Lower leg skin (tissue), 4 donors: ENCODE data around the gene HNRNPL. TPM values are rescaled to one million over a fixed set of nuclear protein-coding genes. Genes with fewer than 3 reads are reported as not detected.

Experiments
- DNase-seq, 2 donors: peaks; one replicate each; pipeline ENCODE4 v3.0.0-alpha.2; 2019; ENCODE audit warnings: low spot score in 2 of 2
- H3K4me3 ChIP-seq: fragments of 200-600 bp; sonication (generic); 2 replicates; pipeline ENCODE4 v1.5.1; 2017; ENCODE audit warnings: mild to moderate bottlenecking, low read depth; ENCODE audit not compliant: poor library complexity, severe bottlenecking
- POLR2A ChIP-seq, 2 donors: fragments of 450-650 bp; IDR thresholded peaks; one replicate each; pipeline ENCODE4 v1.6.1; 2016 to 2017; ENCODE audit warnings: antibody characterized with exemption in 2 of 2, mild to moderate bottlenecking in 1 of 2, moderate library complexity in 1 of 2
- WGBS, 2 donors: methylation state at CpG; one replicate each; pipeline ENCODE4 v1.1.5; 2018; 5-methylcytosine and 5-hydroxymethylcytosine counted together
- intact Hi-C: fragments of 100-400 bp; cut with DNase I; formaldehyde crosslinking; loops from one replicate; pipeline ENCODE4 v1.15.0; 2023; ENCODE audit warnings: low total_unique reads
- total RNA-seq, 4 donors: library from RNA; depleted of rRNA; stranded (reverse); fragments of >200 nt; gene quantifications; one replicate each; pipeline ENCODE4 v1.1.0, GENCODE V29; 2016
- TF ChIP-seq, protein P1 (sequence below), 3 donors: fragments of 450-650 bp; IDR thresholded peaks; one replicate each; pipeline ENCODE4 v1.5.1; 2016; ENCODE audit warnings: antibody characterized with exemption in 3 of 3, mild to moderate bottlenecking in 3 of 3, moderate library complexity in 2 of 3

HNRNPL gene
- total RNA-seq, 4 donors from 2014 or later, result 147 to 203 (median 177) TPM

DNA sequence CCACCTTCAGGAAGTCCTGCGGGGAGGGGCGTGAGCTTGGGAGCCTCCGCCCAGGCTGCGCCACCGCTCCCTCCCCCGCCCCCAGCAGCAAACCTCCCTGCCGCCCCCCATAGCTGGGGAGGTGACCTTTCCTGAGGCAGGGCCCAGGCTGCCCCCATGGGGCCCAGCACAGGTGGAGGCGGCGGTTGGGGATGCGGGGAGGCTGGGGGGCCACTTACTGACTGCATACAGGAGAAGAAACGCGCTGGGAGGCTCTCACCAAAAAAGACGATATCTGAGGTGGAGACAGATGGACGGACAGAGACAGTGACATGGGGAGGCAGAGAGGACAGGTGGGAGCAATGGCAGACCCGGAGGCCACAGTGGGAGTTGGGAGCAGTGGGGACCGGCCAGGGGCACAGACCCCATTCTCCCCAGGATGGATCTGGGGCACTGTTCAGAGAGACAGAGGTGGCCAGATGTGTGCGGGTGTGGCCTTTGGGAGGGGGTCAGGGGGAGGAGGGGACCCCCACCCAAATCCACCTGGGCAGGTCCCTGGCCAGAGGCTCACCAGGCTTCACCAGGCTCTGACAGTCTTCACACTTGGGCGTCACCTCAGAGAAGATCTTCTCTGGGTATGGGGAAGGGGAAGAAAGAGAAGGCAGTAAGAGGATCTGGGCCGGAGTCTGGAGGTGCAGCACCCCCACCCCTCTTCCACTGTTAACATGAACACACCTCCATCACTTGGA, 31.3 kb upstream of the HNRNPL start:
- intact Hi-C loops, result no loop called here
- H3K4me3 ChIP-seq, result no peak overlapping the region
- WGBS, 2 donors, result 94 to 95% methylated on average over 15 to 19 of the region's 19 CpGs
- no peak for DNase-seq
- TF ChIP-seq, protein P1, sequence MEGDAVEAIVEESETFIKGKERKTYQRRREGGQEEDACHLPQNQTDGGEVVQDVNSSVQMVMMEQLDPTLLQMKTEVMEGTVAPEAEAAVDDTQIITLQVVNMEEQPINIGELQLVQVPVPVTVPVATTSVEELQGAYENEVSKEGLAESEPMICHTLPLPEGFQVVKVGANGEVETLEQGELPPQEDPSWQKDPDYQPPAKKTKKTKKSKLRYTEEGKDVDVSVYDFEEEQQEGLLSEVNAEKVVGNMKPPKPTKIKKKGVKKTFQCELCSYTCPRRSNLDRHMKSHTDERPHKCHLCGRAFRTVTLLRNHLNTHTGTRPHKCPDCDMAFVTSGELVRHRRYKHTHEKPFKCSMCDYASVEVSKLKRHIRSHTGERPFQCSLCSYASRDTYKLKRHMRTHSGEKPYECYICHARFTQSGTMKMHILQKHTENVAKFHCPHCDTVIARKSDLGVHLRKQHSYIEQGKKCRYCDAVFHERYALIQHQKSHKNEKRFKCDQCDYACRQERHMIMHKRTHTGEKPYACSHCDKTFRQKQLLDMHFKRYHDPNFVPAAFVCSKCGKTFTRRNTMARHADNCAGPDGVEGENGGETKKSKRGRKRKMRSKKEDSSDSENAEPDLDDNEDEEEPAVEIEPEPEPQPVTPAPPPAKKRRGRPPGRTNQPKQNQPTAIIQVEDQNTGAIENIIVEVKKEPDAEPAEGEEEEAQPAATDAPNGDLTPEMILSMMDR (IDR thresholded peaks at IDR 0.05), result no peak
- no peak for TF ChIP-seq POLR2A (IDR thresholded peaks at IDR 0.05)

DNA sequence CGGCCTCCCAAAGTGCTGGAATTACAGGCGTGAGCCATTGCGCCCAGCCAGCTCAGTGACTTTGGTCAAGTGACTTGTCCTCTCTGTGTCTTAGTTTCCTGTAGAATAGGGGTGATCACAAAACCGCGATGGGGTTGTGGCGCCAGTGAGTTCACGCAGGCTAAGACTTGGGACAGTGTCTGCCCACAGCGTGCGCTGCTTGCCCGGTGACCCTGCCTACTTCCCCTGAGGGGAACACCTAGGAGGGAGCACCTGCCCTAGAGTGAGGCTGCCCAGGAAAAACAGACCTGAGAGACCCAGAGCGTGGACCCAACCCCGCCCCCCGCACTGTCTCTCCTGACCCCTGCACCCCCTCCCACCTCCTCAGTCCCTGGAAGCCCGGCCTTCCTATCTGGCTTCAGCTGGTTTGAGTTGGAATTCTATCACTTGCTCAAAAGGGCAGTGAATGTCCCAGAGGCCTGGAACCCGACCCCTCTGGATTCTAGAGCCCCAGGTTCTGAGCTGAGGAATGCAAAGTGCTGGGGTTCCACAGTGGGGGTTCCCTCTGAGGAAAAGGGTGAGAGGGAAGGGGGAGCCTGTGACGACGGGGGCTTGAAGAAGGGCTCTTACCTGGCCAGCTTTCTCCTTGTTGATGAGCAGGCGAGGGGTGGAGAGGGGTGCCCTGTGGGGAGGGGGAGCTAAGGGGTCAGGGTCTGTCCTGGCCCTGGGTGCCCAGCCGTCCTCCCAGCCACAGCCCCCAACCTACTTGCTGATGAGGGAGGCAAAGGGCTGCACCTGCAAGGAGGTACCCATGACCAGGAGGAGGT, 30.5 kb upstream of the HNRNPL start:
- intact Hi-C loops, result no loop called here
- no peak for DNase-seq
- H3K4me3 ChIP-seq, result no peak overlapping the region
- 93 to 95% methylated on average over 19 of the region's 19 CpGs for WGBS, 2 donors
- TF ChIP-seq POLR2A (IDR thresholded peaks at IDR 0.05), result no peak
- TF ChIP-seq, protein P1 (IDR thresholded peaks at IDR 0.05), result no peak

DNA sequence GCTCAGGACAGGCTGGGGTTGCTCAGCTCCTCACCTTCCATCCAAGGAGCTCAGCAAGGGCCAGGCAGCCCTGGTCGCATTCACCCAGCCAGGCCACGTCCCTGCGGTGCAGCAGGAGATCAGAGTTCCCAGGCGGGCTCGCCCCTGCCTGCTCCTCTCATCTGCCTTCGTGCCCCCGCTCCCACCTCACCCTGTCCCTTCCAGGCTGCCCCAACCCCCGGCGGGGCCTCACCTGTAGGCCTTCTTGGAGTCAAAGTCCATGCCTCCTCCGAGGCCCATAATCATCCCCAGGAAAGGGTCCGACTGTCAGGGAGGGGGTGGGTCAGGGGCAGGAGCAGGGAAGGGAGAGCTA, 29.6 kb upstream of the HNRNPL start:
- no peak for TF ChIP-seq POLR2A (IDR thresholded peaks at IDR 0.05)
- TF ChIP-seq, protein P1 (IDR thresholded peaks at IDR 0.05), result no peak
- no peak for DNase-seq
- 87 to 92% methylated on average over 10 to 11 of the region's 11 CpGs for WGBS, 2 donors
- intact Hi-C loops, result no loop called here
- no peak overlapping the region for H3K4me3 ChIP-seq

DNA sequence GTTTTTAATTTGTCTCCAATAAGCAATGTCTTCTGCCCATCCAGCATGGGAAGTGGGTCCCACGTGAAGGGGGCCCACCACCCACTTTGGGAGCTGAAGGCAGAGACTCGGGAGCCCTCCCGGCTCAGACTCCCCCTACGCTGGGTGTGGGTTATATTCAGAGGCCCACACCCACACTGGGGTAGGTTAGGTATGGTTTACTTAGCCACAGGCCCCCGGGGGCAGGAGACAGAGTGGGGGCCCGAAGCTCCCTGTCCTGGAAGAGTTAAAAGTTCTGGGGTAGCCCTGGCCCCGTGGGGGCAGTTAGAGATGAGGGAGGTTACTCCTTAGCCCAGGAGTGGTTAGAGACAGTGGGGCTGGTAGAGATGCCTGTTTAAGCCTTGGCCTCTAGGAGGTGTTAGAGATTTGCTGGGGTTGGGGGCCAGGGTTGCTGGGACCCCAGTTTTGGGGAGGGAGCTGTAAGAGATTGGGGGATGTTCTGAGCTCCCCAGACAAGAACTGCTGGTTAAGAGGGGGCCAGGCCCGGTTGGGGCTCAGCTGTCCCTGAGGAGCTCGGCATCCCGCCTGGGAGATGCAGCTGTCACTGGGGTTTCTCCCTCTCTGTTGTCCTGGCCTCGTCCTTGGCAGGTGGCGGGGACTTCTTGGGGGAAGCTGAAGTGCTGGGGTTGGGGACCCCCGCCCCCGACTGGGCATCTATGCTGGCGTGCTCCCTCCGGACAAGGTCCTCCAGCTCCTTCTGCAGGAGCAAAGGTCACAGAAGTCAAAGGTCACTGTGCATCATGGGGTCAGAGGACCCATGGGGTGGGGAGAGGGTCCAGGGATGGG, 29.0 kb upstream of the HNRNPL start:
- TF ChIP-seq, protein P1 (IDR thresholded peaks at IDR 0.05), result no peak
- intact Hi-C loops, result no loop called here
- WGBS, 2 donors, result 73 to 78% methylated on average over 11 to 12 of the region's 16 CpGs
- no peak for DNase-seq
- H3K4me3 ChIP-seq, result no peak overlapping the region

DNA sequence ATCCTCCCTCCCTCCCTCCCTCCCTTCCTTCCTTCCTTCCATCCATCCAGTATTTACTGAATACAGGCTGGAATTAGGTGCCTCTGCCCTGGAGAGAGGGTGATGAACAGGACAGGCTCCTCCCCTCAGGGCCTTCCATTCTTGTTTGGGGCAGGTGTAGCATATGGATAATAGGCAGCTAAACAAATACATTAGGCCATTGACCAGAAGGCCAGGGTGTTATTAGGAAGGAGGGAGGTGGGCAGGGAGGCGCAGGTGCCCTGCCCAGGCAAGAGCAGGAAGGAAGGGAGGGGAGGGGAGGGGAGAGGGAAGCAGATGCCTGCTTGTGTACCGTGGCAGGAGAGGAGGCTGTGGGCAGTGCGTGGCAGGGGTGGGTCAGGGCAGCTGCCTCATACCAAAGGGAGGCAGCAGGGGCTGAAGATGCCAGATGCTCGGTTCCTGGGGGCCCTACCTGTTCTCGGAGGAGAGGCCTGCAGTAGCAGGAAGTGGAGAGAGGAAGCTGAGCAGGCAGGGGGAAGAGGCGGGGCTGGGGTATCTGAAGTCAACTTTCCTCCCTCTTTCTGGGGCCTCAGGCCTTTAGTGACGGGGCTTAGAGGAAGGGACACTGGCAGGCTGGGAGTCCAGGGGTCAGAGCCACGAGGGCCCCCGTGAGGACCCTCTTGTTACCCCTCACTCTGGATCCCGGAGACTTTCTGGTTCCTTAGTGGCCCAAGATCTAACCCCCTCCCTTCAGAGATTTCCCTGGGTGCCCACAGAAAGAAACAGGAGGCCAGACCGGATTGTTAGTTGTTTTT, 28.2 kb upstream of the HNRNPL start, which contains the start of gene RINL:
TSS of gene RINL (minus strand) at position 495 of the 794 bp plus-strand sequence. CDS start 1,533 bp downstream, outside the sequence.
- no peak for TF ChIP-seq POLR2A (IDR thresholded peaks at IDR 0.05)
- no peak for DNase-seq
- H3K4me3 ChIP-seq, result no peak within 1 kb of the TSS
- intact Hi-C loops, result no loop called here
- WGBS, 2 donors, result 29 to 42% methylated on average over 11 of the region's 11 CpGs
